ENCODE results near the gene FRMD4B. TPM values are rescaled to one million over a fixed set of nuclear protein-coding genes. Genes with fewer than 3 reads are reported as not detected.

FRMD4B gene
- total and polyA plus RNA-seq, 10 of the 15 experiments (the other 5 are each of a cell fraction or from before 2014, with no cell fraction given), result 3.9 to 11.4 (median 8.0) TPM

DNA sequence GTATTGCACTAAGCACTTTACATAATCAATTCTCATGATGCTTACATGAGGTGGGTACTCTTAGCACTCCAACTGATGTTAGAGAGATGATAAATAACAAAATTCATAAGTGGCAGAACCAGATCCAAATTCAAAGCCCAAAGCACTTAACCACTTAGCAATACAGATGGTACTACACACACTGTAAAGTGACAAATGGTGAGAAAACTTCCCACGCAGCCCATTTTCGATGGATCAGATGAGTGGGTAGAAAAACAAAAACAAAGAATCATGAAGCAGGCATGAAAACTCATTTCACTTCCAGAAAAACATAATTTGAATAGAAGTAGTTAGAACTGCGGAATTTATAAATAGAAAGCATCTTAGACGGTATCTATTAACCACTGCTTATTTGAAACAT is 66.2 kb downstream of the FRMD4B start (continued):
- TF ChIP-seq, protein P1, sequence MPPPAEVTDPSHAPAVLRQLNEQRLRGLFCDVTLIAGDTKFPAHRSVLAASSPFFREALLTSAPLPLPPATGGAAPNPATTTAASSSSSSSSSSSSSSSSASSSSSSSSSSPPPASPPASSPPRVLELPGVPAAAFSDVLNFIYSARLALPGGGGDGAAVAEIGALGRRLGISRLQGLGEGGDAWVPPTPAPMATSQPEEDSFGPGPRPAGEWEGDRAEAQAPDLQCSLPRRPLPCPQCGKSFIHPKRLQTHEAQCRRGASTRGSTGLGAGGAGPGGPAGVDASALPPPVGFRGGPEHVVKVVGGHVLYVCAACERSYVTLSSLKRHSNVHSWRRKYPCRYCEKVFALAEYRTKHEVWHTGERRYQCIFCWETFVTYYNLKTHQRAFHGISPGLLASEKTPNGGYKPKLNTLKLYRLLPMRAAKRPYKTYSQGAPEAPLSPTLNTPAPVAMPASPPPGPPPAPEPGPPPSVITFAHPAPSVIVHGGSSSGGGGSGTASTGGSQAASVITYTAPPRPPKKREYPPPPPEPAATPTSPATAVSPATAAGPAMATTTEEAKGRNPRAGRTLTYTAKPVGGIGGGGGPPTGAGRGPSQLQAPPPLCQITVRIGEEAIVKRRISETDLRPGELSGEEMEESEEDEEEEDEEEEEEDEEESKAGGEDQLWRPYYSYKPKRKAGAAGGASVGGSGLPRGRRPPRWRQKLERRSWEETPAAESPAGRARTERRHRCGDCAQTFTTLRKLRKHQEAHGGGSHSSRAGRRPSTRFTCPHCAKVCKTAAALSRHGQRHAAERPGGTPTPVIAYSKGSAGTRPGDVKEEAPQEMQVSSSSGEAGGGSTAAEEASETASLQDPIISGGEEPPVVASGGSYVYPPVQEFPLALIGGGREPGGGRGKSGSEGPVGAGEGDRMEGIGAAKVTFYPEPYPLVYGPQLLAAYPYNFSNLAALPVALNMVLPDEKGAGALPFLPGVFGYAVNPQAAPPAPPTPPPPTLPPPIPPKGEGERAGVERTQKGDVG (CRISPR knock-in tag; IDR thresholded peaks at IDR 0.05), result no peak
- TF ChIP-seq SPI1 (IDR thresholded peaks at IDR 0.05; ENCODE audit: borderline replicate concordance, insufficient read depth, low read depth, low read length), result no peak

DNA sequence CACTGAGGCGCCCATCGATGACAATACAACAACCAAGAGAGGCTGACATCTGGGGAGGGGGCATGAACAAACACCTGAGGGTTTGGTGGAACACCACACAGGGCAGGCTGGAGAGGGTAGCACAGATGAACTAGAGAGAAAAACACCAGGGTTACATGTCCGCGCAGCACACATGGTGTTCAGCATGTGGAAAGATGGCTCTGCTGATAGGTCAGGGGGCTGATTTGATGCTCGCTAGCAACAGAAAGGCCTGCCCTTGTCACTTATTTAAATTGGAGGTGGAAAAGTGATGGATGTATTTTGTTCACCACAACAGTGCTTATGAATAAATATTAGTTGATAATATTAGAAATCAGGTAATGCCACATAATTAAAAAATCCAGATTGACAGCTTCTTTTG is 67.5 kb downstream of the FRMD4B start:
- FAIRE-seq (no peak), ATAC-seq (no peak), DNase-seq (ENCODE audit: low read depth, low spot score) (no peak)
- in situ Hi-C loops (cut with MboI) (no loop called here), intact Hi-C loops (cut with micrococcal nuclease; ENCODE audit: unreplicated experiment) (no loop called here)
- Histone ChIP-seq H3K27me3 (replicated peaks in 1 of 2; ENCODE audit: control insufficient read depth in 2 of 2, insufficient read depth in 2 of 2, low read length in 1 of 2) (no peaks in the 10 kb centered on the region), H3K4me1 (ENCODE audit: control insufficient read depth, insufficient read depth, low read length) (peaks cover 7% of the 10 kb centered on the region; the same call in 1 of the 2 replicates), H3K4me2 (ENCODE audit: control insufficient read depth, insufficient read depth) (no peak overlapping the region), H3K79me2 (ENCODE audit: control insufficient read depth, insufficient read depth, low read length) (no peaks in the 10 kb centered on the region), H3K4me3 (no peak overlapping the region), H4K20me1 (ENCODE audit: control insufficient read depth, insufficient read depth) (no peaks in the 10 kb centered on the region), H3K36me3 (ENCODE audit: control insufficient read depth in 2 of 2, insufficient read depth in 2 of 2, low read length in 1 of 2) (no peaks in the 10 kb centered on the region), H3K9me3 (replicated peaks; ENCODE audit: control insufficient read depth, insufficient read depth, low read length) (no peaks in the 10 kb centered on the region), H3K9ac (ENCODE audit: control insufficient read depth, insufficient read depth, low read length) (no peak overlapping the region), H3K27ac (ENCODE audit: control insufficient read depth, insufficient read depth) (no peak overlapping the region), H2AFZ (ENCODE audit: control insufficient read depth, low read depth, low read length) (no peak overlapping the region)
- POLR2A ChIA-PET, result interaction anchor here (0.6 to 1.5 kb wide), 2 partner anchors 10 to 17 kb away, joined by 4 to 5 read pairs; no protein-coding TSS in a partner anchor
- CTCF ChIA-PET, result interaction anchor here (1.2 to 15.5 kb wide), 5 partner anchors 7 to 157 kb away, joined by 5 to 236 read pairs (median 95); no protein-coding TSS in a partner anchor
- BruUV-seq (replicated peaks), result no TSS peak
- TF ChIP-seq BHLHE40 (IDR thresholded peaks at IDR 0.05; ENCODE audit: borderline replicate concordance in 1 of 2, low read depth in 2 of 2, low read length in 1 of 2) (no peak), TCF3 (IDR thresholded peaks at IDR 0.05; ENCODE audit: borderline replicate concordance, insufficient read depth, low read depth, low read length) (no peak), HCFC1 (IDR thresholded peaks at IDR 0.05; ENCODE audit: low read length) (no peak)
- TF ChIP-seq, protein P2, sequence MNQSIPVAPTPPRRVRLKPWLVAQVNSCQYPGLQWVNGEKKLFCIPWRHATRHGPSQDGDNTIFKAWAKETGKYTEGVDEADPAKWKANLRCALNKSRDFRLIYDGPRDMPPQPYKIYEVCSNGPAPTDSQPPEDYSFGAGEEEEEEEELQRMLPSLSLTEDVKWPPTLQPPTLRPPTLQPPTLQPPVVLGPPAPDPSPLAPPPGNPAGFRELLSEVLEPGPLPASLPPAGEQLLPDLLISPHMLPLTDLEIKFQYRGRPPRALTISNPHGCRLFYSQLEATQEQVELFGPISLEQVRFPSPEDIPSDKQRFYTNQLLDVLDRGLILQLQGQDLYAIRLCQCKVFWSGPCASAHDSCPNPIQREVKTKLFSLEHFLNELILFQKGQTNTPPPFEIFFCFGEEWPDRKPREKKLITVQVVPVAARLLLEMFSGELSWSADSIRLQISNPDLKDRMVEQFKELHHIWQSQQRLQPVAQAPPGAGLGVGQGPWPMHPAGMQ (IDR thresholded peaks at IDR 0.05; ENCODE audit: borderline replicate concordance), result no peak
- SMC1A ChIA-PET (ENCODE audit: uncharacterized antibody, unreplicated experiment), result interaction anchor here (1.0 to 7.7 kb wide), 10 partner anchors 8 to 198 kb away, joined by 3 to 67 read pairs (median 4); no protein-coding TSS in a partner anchor
- 88% methylated on average over 5 of the region's 5 CpGs for WGBS (ENCODE audit: insufficient coverage, insufficient replicate concordance, low lambda C conversion rate, missing lambda C conversion rate)
- RAD21 ChIA-PET (ENCODE audit: unreplicated experiment), result interaction anchor here (1.0 to 3.2 kb wide), 3 partner anchors 12 to 157 kb away, joined by 3 to 19 read pairs (median 5); no protein-coding TSS in a partner anchor
